ENCODE data around the gene PRDM2.

Gene PRDM2

DNA sequence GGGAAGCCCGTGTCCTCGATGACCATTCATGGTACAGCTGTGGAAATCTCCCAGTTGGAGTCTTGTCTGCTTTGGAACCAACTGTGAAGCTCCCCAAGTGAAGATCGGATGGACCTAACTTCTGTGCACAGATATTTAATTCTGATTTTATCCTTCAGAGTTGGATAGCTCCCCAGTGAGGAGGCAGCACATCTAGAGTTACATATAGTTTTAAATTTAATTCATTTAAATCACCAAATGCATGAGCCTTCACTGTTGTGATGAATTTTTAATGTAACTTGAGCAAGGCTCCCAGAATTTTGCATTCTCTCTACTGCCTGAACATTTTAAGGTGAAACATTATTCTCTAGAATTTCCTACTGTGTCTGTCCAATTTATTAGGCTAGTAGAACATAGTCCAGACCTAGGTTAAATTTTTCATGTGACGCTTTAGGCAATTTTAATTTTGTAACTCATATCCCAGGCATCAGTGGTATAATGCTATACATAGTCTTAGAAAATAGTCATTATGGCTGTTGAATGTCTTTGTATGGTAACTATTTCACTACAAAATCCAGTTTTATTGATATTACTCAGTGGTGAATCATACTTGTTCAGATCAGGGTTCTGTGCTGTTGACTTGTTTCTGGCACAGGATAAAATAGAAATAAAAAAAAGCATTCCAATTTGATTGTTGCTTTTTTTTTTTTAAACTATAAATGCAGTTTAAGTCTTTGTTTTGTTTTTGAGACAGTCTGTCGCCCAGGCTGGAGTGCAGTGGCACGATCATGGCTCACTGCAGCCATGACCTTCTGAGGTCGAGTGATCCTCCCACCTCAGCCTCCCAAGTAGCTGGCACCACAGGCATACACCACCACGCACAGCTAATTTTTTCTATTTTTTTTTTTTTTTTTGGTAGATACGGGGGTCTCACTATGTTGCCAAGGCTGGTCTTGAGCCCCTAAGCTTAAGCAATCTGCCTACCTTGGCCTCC lies 66.9 kb downstream of the PRDM2 start:
- DNase-seq (ENCODE audit: low spot score) = no peak

GRCh38 chr1:13769212-13769611 lies 69.2 kb downstream of the PRDM2 start:
- DNase-seq (ENCODE audit: low spot score) = no peak

DNA sequence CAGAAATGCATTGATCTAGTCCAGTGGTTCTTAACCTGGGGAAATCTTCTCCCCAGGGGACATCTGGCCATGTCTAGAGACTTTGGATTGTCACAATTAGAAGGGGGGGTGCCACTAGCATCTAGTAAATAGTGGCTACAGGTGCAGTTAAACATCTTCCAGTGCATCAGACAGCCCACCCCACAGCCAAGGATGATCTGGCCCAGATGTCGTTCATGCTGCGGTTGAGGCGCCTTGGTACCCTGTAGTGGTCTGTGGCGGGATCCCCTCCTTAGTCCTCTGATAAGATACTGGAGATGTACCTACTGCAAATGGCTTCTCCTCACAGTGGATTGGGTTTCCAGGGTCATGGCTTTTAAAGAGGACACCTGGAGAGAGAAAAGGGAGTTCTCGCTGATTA lies 69.8 kb downstream of the PRDM2 start:
- DNase-seq (ENCODE audit: low spot score) = no peak

DNA sequence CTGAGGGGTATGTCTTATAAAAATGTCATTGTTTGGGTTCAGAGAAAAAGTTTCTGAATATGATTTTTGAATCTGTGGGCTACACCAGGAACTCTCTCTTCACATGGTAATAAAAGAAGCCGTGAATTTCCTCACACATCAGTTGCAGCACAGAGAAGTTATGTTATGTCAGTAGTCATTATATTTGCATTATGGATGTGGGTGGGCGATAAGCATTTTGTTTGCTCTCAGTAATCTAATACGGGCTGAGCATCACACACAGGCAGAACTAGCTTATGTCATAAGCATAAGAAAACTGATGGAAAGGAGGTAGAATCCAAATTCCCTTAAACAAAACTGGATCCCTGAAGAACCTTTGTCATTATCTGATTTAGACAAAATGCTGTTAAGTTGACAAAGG lies 70.8 kb downstream of the PRDM2 start:
- no peak for DNase-seq (ENCODE audit: low spot score)

DNA sequence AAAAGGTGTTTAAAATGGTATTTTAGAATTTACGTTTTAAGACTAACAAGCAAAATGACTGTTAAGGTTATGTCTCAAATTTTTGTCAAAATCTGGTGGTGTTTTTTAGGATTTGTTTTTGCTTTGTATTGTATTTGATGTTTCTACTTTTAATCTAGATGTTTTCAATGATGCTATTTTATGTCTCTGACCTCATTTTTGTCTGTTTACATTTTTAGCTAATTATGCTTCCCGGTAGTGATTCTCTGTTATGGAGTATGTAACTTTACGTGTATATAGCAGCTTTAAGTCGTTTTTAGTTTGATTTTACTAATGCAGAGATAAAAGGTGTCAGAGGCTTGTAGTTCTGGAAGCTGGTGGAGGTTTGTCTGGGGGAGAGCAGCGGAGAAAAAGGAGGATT lies 71.8 kb downstream of the PRDM2 start:
- no peak for DNase-seq (ENCODE audit: low spot score)

- DNase-seq (ENCODE audit: low spot score) = no peak
These were observed 72.3 kb downstream of the PRDM2 start for GRCh38 chr1:13772271-13772670.

DNA sequence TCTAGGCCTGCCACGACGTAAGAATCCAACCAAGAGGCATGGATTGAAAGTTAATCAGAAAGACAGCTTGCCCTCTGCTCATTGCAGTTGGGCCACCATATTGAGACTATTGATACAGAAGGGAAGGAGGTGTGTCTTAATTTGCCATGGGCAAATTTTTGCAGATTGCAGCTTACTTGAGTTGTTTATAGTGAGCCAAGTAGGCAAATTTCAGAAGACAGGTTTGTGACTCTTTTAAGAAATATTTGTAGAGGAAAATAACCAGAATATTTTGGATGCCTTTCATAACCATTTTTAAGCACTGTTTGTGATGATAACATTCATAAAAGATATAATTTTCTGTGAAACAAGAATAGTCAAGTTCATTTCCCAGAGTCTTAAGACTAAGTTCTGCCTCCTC lies 74.1 kb downstream of the PRDM2 start:
- DNase-seq (ENCODE audit: low spot score) = no peak

GRCh38 chr1:13775459-13775858 lies 75.5 kb downstream of the PRDM2 start:
- no peak for DNase-seq (ENCODE audit: low spot score)

DNA sequence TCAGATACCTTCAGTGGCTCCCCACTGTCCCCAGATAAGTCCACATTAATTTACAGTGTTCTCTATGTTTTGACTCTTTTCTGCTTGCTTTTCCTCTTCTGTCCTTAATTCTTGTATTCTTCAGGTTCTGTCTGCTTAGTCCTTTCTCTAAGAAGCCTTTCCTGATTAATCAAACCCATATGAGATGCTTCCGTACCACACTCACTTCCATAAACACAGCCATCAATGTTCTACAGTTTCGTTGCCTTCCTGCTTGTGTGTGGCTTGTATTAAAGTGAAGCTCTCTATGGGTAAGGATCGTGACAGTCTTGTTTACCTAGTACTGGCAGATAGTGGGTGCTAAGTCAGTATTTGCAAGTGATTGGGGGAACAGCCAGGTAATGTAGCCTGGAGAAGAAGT lies 75.9 kb downstream of the PRDM2 start:
- DNase-seq (ENCODE audit: low spot score) = no peak

DNA sequence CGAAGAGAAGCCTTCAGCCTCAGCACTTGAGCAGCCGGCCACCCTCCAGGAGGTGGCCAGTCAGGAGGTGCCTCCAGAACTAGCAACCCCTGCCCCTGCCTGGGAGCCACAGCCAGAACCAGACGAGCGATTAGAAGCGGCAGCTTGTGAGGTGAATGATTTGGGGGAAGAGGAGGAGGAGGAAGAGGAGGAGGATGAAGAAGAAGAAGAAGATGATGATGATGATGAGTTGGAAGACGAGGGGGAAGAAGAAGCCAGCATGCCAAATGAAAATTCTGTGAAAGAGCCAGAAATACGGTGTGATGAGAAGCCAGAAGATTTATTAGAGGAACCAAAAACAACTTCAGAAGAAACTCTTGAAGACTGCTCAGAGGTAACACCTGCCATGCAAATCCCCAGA lies 78.4 kb downstream of the PRDM2 start:
- no peak for DNase-seq (ENCODE audit: low spot score)

GRCh38 chr1:13779930-13780329 lies 79.9 kb downstream of the PRDM2 start:
- no peak for DNase-seq (ENCODE audit: low spot score)

- DNase-seq (ENCODE audit: low spot score) = no peak
These were observed 80.8 kb downstream of the PRDM2 start for GRCh38 chr1:13780780-13781179.

- no peak for DNase-seq (ENCODE audit: low spot score)
These were observed 81.2 kb downstream of the PRDM2 start for GRCh38 chr1:13781228-13781627.

DNA sequence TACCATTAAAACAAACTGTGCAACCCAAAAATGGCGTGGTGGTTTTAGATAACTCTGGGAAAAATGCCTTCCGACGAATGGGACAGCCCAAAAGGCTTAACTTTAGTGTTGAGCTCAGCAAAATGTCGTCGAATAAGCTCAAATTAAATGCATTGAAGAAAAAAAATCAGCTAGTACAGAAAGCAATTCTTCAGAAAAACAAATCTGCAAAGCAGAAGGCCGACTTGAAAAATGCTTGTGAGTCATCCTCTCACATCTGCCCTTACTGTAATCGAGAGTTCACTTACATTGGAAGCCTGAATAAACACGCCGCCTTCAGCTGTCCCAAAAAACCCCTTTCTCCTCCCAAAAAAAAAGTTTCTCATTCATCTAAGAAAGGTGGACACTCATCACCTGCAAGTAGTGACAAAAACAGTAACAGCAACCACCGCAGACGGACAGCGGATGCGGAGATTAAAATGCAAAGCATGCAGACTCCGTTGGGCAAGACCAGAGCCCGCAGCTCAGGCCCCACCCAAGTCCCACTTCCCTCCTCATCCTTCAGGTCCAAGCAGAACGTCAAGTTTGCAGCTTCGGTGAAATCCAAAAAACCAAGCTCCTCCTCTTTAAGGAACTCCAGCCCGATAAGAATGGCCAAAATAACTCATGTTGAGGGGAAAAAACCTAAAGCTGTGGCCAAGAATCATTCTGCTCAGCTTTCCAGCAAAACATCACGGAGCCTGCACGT lies 82.1 kb downstream of the PRDM2 start:
- DNase-seq (ENCODE audit: low spot score) = no peak

- DNase-seq (ENCODE audit: low spot score) = no peak
These were observed 82.8 kb downstream of the PRDM2 start for GRCh38 chr1:13782634-13783360.

DNA sequence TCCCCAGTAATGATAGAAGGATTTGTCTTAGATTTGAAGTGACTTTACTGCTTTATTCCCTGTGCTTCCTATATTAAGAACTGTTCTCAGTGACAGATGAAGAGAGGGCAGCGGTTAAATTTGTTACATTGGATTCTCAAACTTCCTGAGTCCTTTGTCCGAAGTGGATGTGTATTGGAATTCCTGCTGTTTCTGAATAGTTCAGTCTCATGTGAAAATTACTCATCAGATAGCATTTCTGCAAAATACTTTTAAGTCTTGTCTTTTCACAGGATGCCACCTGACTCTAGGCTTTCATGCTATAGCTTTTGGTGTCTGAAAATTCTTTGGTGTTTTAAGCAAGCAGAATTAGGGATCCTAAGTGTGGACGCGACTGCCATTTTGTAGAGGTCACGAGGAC lies 83.6 kb downstream of the PRDM2 start:
- DNase-seq (ENCODE audit: low spot score) = no peak

GRCh38 chr1:13784971-13785370 lies 85.0 kb downstream of the PRDM2 start:
- no peak for DNase-seq (ENCODE audit: low spot score)

- no peak for DNase-seq (ENCODE audit: low spot score)
These were observed 86.6 kb downstream of the PRDM2 start for GRCh38 chr1:13786541-13786940.

DNA sequence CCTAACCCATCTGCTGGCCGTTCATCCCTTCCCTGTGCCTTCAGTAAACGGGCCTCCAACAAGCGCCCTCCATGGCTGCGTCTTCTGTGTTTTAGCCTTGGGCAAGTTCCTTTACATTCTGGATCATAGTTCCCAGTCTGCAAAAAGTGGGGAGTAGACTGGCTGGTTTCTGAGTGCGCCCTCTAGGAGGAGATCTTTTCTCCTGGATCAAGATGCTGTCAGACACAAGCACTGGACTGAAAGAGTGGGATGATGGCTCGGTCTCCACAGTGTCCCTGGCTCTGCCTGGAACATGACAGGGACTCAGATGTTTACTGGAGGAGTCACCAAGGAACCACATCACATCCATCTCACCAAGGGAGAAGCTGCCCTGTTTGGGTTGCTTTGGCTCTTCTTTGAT lies 88.8 kb downstream of the PRDM2 start:
- no peak for DNase-seq (ENCODE audit: low spot score)

GRCh38 chr1:13790290-13791030 lies 90.5 kb downstream of the PRDM2 start:
- DNase-seq (ENCODE audit: low spot score) = no peak

GRCh38 chr1:13792419-13792818 lies 92.4 kb downstream of the PRDM2 start:
- DNase-seq (ENCODE audit: low spot score) = no peak
